ENCODE measurements around the gene MTMR11. TPM values are rescaled to one million over a fixed set of nuclear protein-coding genes. Genes with fewer than 3 reads are reported as not detected.

The MTMR11 gene
- total and polyA plus RNA-seq, 4 donors, result 6.9 to 11.2 (median 8.9) TPM

- peak overlapping the region; percentile 94 to 98 for H3K27ac ChIP-seq (ENCODE audit: low read depth in 1 of 2, low read length in 1 of 2)
- H3K9me3 ChIP-seq (ENCODE audit: control insufficient read depth in 4 of 4, insufficient read depth in 3 of 4, low read length in 3 of 4), result no peaks in the 10 kb centered on the region
- no peaks in the 10 kb centered on the region for H3K27me3 ChIP-seq (ENCODE audit: control insufficient read depth in 3 of 3, insufficient read depth in 3 of 3, low read length in 2 of 3)
- peak overlapping the region; percentile 95 for H3K4me3 ChIP-seq
- peak overlapping the region; percentile 84 to 89 for H3K9ac ChIP-seq (ENCODE audit: insufficient read depth in 1 of 2, low read length in 2 of 2)
- WGBS, 2 donors, result 3 to 4% methylated on average over 10 of the region's 10 CpGs
- DNase-seq (no peak), ATAC-seq (ENCODE audit: insufficient read depth, low FRiP score) (no peak)
- H3K36me3 ChIP-seq (ENCODE audit: control insufficient read depth in 4 of 4, insufficient read depth in 4 of 4, low read length in 4 of 4), result peaks cover 22 to 38% (median 33%) of the 10 kb centered on the region in 4 donors
- no peak for TF ChIP-seq CTCF (IDR thresholded peaks at IDR 0.05; ENCODE audit: control extremely low read depth, extremely low read depth)
- peaks cover 7 to 25% (median 8%) of the 10 kb centered on the region in 5 donors for H3K4me1 ChIP-seq (ENCODE audit: control insufficient read depth in 5 of 5, insufficient read depth in 5 of 5, low read length in 5 of 5)
Observed at GRCh38 chr1:149927056-149927562, 9.6 kb downstream of the MTMR11 start.

GRCh38 chr1:149926296-149926695, 10.4 kb downstream of the MTMR11 start:
- Histone ChIP-seq H3K4me3 (no peak overlapping the region), H3K9ac (ENCODE audit: insufficient read depth in 1 of 2, low read length in 2 of 2) (no peak overlapping the region), H3K36me3 (ENCODE audit: control insufficient read depth in 4 of 4, insufficient read depth in 4 of 4, low read length in 4 of 4) (peaks cover 22 to 36% (median 31%) of the 10 kb centered on the region in 4 donors), H3K27ac (ENCODE audit: low read depth in 1 of 2, low read length in 1 of 2) (no peak overlapping the region), H3K27me3 (ENCODE audit: control insufficient read depth in 3 of 3, insufficient read depth in 3 of 3, low read length in 2 of 3) (no peaks in the 10 kb centered on the region), H3K9me3 (ENCODE audit: control insufficient read depth in 4 of 4, insufficient read depth in 3 of 4, low read length in 3 of 4) (no peaks in the 10 kb centered on the region), H3K4me1 (ENCODE audit: control insufficient read depth in 5 of 5, insufficient read depth in 5 of 5, low read length in 5 of 5) (peaks cover 7 to 25% (median 8%) of the 10 kb centered on the region in 5 donors)
- DNase-seq (no peak), ATAC-seq (ENCODE audit: insufficient read depth, low FRiP score) (no peak)
- no peak for TF ChIP-seq CTCF (IDR thresholded peaks at IDR 0.05; ENCODE audit: control extremely low read depth, extremely low read depth)
- 94 to 98% methylated on average over 9 of the region's 9 CpGs for WGBS, 2 donors

GRCh38 chr1:149925751-149926150, 10.9 kb downstream of the MTMR11 start:
- 83 to 92% methylated on average over 2 of the region's 2 CpGs for WGBS, 2 donors
- Histone ChIP-seq H3K4me1 (ENCODE audit: control insufficient read depth in 5 of 5, insufficient read depth in 5 of 5, low read length in 5 of 5) (peaks cover 7 to 25% (median 8%) of the 10 kb centered on the region in 5 donors), H3K9me3 (ENCODE audit: control insufficient read depth in 4 of 4, insufficient read depth in 3 of 4, low read length in 3 of 4) (no peaks in the 10 kb centered on the region), H3K36me3 (ENCODE audit: control insufficient read depth in 4 of 4, insufficient read depth in 4 of 4, low read length in 4 of 4) (peaks cover 22 to 36% (median 31%) of the 10 kb centered on the region in 4 donors), H3K9ac (ENCODE audit: insufficient read depth in 1 of 2, low read length in 2 of 2) (no peak overlapping the region), H3K27me3 (ENCODE audit: control insufficient read depth in 3 of 3, insufficient read depth in 3 of 3, low read length in 2 of 3) (no peaks in the 10 kb centered on the region), H3K4me3 (no peak overlapping the region), H3K27ac (ENCODE audit: low read depth in 1 of 2, low read length in 1 of 2) (no peak overlapping the region)
- ATAC-seq (ENCODE audit: insufficient read depth, low FRiP score), result no peak
- TF ChIP-seq CTCF (IDR thresholded peaks at IDR 0.05; ENCODE audit: control extremely low read depth, extremely low read depth), result no peak
- no peak for DNase-seq

- no peak for DNase-seq
- H3K4me3 ChIP-seq, result no peak overlapping the region
- peaks cover 22 to 34% (median 29%) of the 10 kb centered on the region in 4 donors for H3K36me3 ChIP-seq (ENCODE audit: control insufficient read depth in 4 of 4, insufficient read depth in 4 of 4, low read length in 4 of 4)
- no peaks in the 10 kb centered on the region for H3K9me3 ChIP-seq (ENCODE audit: control insufficient read depth in 4 of 4, insufficient read depth in 3 of 4, low read length in 3 of 4)
- ATAC-seq (ENCODE audit: insufficient read depth, low FRiP score), result no peak
- WGBS, 2 donors, result 88 to 98% methylated on average over 3 of the region's 3 CpGs
- H3K27ac ChIP-seq (ENCODE audit: low read depth in 1 of 2, low read length in 1 of 2), result no peak overlapping the region
- no peaks in the 10 kb centered on the region for H3K27me3 ChIP-seq (ENCODE audit: control insufficient read depth in 3 of 3, insufficient read depth in 3 of 3, low read length in 2 of 3)
- TF ChIP-seq CTCF (IDR thresholded peaks at IDR 0.05; ENCODE audit: control extremely low read depth, extremely low read depth), result no peak
- H3K4me1 ChIP-seq (ENCODE audit: control insufficient read depth in 5 of 5, insufficient read depth in 5 of 5, low read length in 5 of 5), result peaks cover 7 to 25% (median 8%) of the 10 kb centered on the region in 5 donors
- no peak overlapping the region for H3K9ac ChIP-seq (ENCODE audit: insufficient read depth in 1 of 2, low read length in 2 of 2)
Observed at GRCh38 chr1:149925345-149925744, 11.3 kb downstream of the MTMR11 start.
